Psoas muscle (tissue), 8 donors: Measurements from ENCODE around the gene SNAPC1. TPM values are rescaled to one million over a fixed set of nuclear protein-coding genes. Genes with fewer than 3 reads are reported as not detected.

ENCODE experiments used
- ATAC-seq, 4 donors: fragments of 200-7000 bp; cut with Tn5 transposase; one replicate each; pipeline ENCODE4 v1.9.1; 2020; ENCODE audit warnings: moderate library complexity in 3 of 4, mild to moderate bottlenecking in 2 of 4
- DNase-seq, 2 donors: peaks; one replicate each; pipeline ENCODE4 v3.0.0-alpha.2; 2020
- H3K27ac ChIP-seq: fragments of 200-600 bp; one replicate; pipeline ENCODE4 v1.8.0; 2022
- H3K27me3 ChIP-seq, 3 donors: fragments of 200-600 bp in 1 of 3; one replicate each; pipeline versions ENCODE4 v1.6.1 to v1.8.0; 2013 to 2022; ENCODE audit warnings: low read length in 2 of 3, mild to moderate bottlenecking in 2 of 3, moderate library complexity in 1 of 3; ENCODE audit not compliant: insufficient read depth in 3 of 3
- H3K36me3 ChIP-seq, 2 donors: fragments of 200-600 bp in 1 of 2; one replicate each; pipeline versions ENCODE4 v1.6.1 to v1.8.0; 2013 to 2022; ENCODE audit warnings: low read depth in 1 of 2, mild to moderate bottlenecking in 1 of 2, moderate library complexity in 1 of 2; ENCODE audit not compliant: insufficient read depth in 1 of 2
- H3K4me1 ChIP-seq: fragments of 200-600 bp; one replicate; pipeline ENCODE4 v1.8.0; 2022
- H3K4me3 ChIP-seq: fragments of 200-600 bp; one replicate; pipeline ENCODE4 v1.8.0; 2022; ENCODE audit warnings: mild to moderate bottlenecking
- H3K9me3 ChIP-seq: fragments of 200-600 bp; one replicate; pipeline ENCODE4 v1.8.0; 2022
- CTCF ChIP-seq: fragments of 200-600 bp; IDR thresholded peaks from one replicate; pipeline ENCODE4 v1.8.0; 2022; ENCODE audit warnings: antibody characterized with exemption
- WGBS, 3 donors: extraction: QIAGEN DNeasy Blood & Tissue Kit; methylation state at CpG; one replicate each; pipeline versions ENCODE4 v1.1.6 to v1.1.7; 2013; 5-methylcytosine and 5-hydroxymethylcytosine counted together
- intact Hi-C, 2 donors: fragments of 100-400 bp; cut with DNase I; formaldehyde crosslinking; loops; one replicate each; pipeline versions ENCODE4 v1.11.0 to v1.14.2; 2022
- polyA plus RNA-seq, 3 donors: library from polyadenylated mRNA; stranded (reverse); fragments of 200-250 nt; gene quantifications; one replicate each; pipeline ENCODE4 v1.2.3, GENCODE V29; 2013
- total RNA-seq, 4 donors: library from RNA; stranded (reverse); fragmentation: NEBNext Ultra II Directional in 2 of 4; extraction: Animal tissue kit (Norgen Biotek cat#: 25700) in 2 of 4; gene quantifications; one replicate each; pipeline versions ENCODE4 v1.2.1 to v1.2.4, GENCODE V29; 2021 to 2023
- donor health status: healthy with polysubstance abuse.
- donor health status: DM: no; HTN: no; CAD: no; lungs with moderate emphysema.
- donor health status: Bipolar disorder and iron deficiency.
- donor health status: healthy.
- donor health status: DM: yes; HTN: yes; CAD: no.
- donor health status: DM: no; HTN: no; CAD: no.
- donor health status: DM: no; HTN: no; CAD: no.
- donor health status: DM: yes; HTN: yes; CAD: no.

SNAPC1 gene
- total and polyA plus RNA-seq, 7 donors, result 1.6 to 7.0 (median 4.6) TPM

GRCh38 chr14:61726778-61727658 lies 35.2 kb upstream of the SNAPC1 start:
- Histone ChIP-seq H3K27me3 (no peaks in the 10 kb centered on the region), H3K9me3 (no peaks in the 10 kb centered on the region), H3K4me3 (no peak overlapping the region), H3K4me1 (no peaks in the 10 kb centered on the region), H3K27ac (no peak overlapping the region), H3K36me3 (peaks cover 2 to 73% of the 10 kb centered on the region in 2 donors)
- 87 to 89% (median 87%) methylated on average over 7 of the region's 7 CpGs for WGBS, 3 donors
- no peak for ATAC-seq
- intact Hi-C loops, result loop anchor here in 1 of 2 donors (5.0 kb wide), 1 partner anchor 255 kb away; no protein-coding TSS in a partner anchor
- no peak for DNase-seq
- no peak for TF ChIP-seq CTCF

GRCh38 chr14:61730756-61731373 lies 31.4 kb upstream of the SNAPC1 start:
- H3K27me3 ChIP-seq, result no peaks in the 10 kb centered on the region
- no peak overlapping the region for H3K27ac ChIP-seq
- intact Hi-C loops, result loop anchor here in 1 of 2 donors (5.0 kb wide), 1 partner anchor 269 kb away; no protein-coding TSS in a partner anchor
- H3K4me1 ChIP-seq, result no peaks in the 10 kb centered on the region
- peaks cover 2 to 82% of the 10 kb centered on the region in 2 donors for H3K36me3 ChIP-seq
- 72 to 79% (median 79%) methylated on average over 2 of the region's 2 CpGs for WGBS, 3 donors
- no peaks in the 10 kb centered on the region for H3K9me3 ChIP-seq
- DNase-seq (no peak), ATAC-seq (peak in 1 of 4 donors; percentile 44)
- peak; percentile 48 for TF ChIP-seq CTCF
- no peak overlapping the region for H3K4me3 ChIP-seq

- Histone ChIP-seq H3K27me3 (no peaks in the 10 kb centered on the region), H3K9me3 (no peaks in the 10 kb centered on the region), H3K4me1 (no peaks in the 10 kb centered on the region), H3K4me3 (no peak overlapping the region), H3K27ac (no peak overlapping the region), H3K36me3 (peaks cover 5 to 85% of the 10 kb centered on the region in 2 donors)
- TF ChIP-seq CTCF, result no peak
- no peak for ATAC-seq
- DNase-seq, result no peak
- intact Hi-C loops, result loop anchor here in 1 of 2 donors (5.0 kb wide), 1 partner anchor 272 kb away; no protein-coding TSS in a partner anchor
- WGBS, 3 donors, result 88 to 95% (median 93%) methylated on average over 2 of the region's 2 CpGs
Observed at GRCh38 chr14:61733972-61734371, 28.2 kb upstream of the SNAPC1 start.

- H3K9me3 ChIP-seq, result no peaks in the 10 kb centered on the region
- H3K4me1 ChIP-seq, result no peaks in the 10 kb centered on the region
- DNase-seq, result no peak
- 81 to 91% (median 86%) methylated on average over 4 of the region's 4 CpGs for WGBS, 3 donors
- no peak overlapping the region for H3K27ac ChIP-seq
- no peak overlapping the region for H3K4me3 ChIP-seq
- no peaks in the 10 kb centered on the region for H3K27me3 ChIP-seq
- intact Hi-C loops, result no loop called here
- no peak for ATAC-seq
- no peak for TF ChIP-seq CTCF
- H3K36me3 ChIP-seq, result peaks cover 5 to 95% of the 10 kb centered on the region in 2 donors
Observed at GRCh38 chr14:61736751-61737150, 25.5 kb upstream of the SNAPC1 start.
